Uterus (tissue), 4 donors: ENCODE results near the gene NAV2. TPM values are rescaled to one million over a fixed set of nuclear protein-coding genes. Genes with fewer than 3 reads are reported as not detected.

ENCODE experiments used
- DNase-seq, 2 donors: peaks; one replicate each; pipeline ENCODE4 v3.0.0-alpha.2; 2019 to 2020
- H3K27ac ChIP-seq, 2 donors: fragments of 200-600 bp; sonication (generic); 1 replicate in 1 of 2; 2 replicates in 1 of 2; pipeline ENCODE4 v1.5.1; 2016 to 2018
- H3K27me3 ChIP-seq, 2 donors: fragments of 200-600 bp; sonication (generic); one replicate each; pipeline ENCODE4 v1.5.1; 2018 to 2019; ENCODE audit warnings: control low read depth in 1 of 2
- H3K36me3 ChIP-seq, 2 donors: fragments of 200-600 bp; sonication (generic); one replicate each; pipeline ENCODE4 v1.5.1; 2019; ENCODE audit warnings: control low read depth in 1 of 2
- H3K4me1 ChIP-seq, 2 donors: fragments of 200-600 bp; sonication (generic); one replicate each; pipeline ENCODE4 v1.5.1; 2018 to 2019; ENCODE audit warnings: control low read depth in 1 of 2
- H3K4me3 ChIP-seq, 2 donors: fragments of 200-600 bp; sonication (generic); 1 replicate in 1 of 2; 2 replicates in 1 of 2; pipeline ENCODE4 v1.5.1; 2018 to 2019; ENCODE audit warnings: mild to moderate bottlenecking in 1 of 2
- H3K9me3 ChIP-seq, 2 donors: fragments of 200-600 bp; sonication (generic); one replicate each; pipeline ENCODE4 v1.5.1; 2019; ENCODE audit warnings: control low read depth in 1 of 2
- CTCF ChIP-seq, 4 experiments: fragments of 200-600 bp in 2 of 4; fragments of 450-650 bp in 2 of 4; sonication (generic) in 2 of 4; IDR thresholded peaks; one replicate each; pipeline ENCODE4 v1.5.1; 2016 to 2019; ENCODE audit warnings: antibody characterized with exemption in 4 of 4, mild to moderate bottlenecking in 2 of 4, moderate library complexity in 1 of 4
- POLR2A ChIP-seq, 2 donors: fragments of 450-650 bp; IDR thresholded peaks; one replicate each; pipeline ENCODE4 v1.6.1; 2016; ENCODE audit warnings: antibody characterized with exemption in 2 of 2, mild to moderate bottlenecking in 1 of 2, moderate library complexity in 1 of 2
- intact Hi-C: fragments of 100-400 bp; cut with DNase I; formaldehyde crosslinking; loops from one replicate; pipeline ENCODE4 v1.15.1; 2023; ENCODE audit warnings: low total_unique reads
- total RNA-seq, 4 donors: library from RNA; depleted of rRNA in 3 of 4; stranded (reverse); fragments of >200 nt in 3 of 4; gene quantifications; one replicate each; pipeline versions ENCODE4 v1.1.0 to v1.2.4, GENCODE V29; 2014 to 2023
- donor health status: DM: yes; HTN: yes; CAD: no.

The NAV2 gene
- total RNA-seq, 4 donors from 2014 or later, result 2.6 to 31.6 (median 5.7) TPM

GRCh38 chr11:19766206-19766605 is 53.6 kb downstream of the NAV2 start:
- no peaks in the 10 kb centered on the region for H3K9me3 ChIP-seq
- DNase-seq, result no peak
- intact Hi-C loops, result no loop called here
- H3K36me3 ChIP-seq, result no peaks in the 10 kb centered on the region
- H3K27ac ChIP-seq, result no peak overlapping the region
- H3K4me1 ChIP-seq, result no peaks in the 10 kb centered on the region
- no peaks in the 10 kb centered on the region for H3K27me3 ChIP-seq
- no peak overlapping the region for H3K4me3 ChIP-seq
- TF ChIP-seq CTCF (IDR thresholded peaks at IDR 0.05) (no peak), POLR2A (IDR thresholded peaks at IDR 0.05) (no peak)

- no peak overlapping the region for H3K27ac ChIP-seq
Observed at GRCh38 chr11:19766810-19767209, 54.2 kb downstream of the NAV2 start.

DNA sequence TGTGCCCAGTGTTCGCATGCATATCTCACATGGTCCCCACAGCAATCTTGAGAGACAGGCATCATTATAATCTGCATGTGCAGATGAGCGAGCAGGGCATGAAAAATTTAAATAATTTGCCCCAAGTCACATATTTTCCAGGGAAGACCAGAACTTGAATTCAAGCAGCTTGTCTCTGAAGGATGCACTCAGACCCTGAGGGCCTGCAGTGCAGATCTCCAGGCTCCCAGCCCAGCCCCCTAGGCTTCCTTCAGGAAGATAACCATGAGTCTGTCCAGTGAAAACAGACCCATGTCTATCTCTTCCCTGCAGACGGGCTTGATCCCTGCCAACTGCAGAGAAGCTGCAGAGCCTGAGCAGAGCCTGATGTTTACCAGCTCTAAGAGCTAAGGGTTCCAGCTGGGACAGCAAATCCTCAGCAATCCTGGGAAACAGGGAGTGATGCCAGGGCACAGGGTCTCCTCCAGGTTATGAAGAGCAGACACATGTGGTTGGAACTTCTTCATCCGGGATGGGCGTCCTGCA is 55.1 kb downstream of the NAV2 start:
- Histone ChIP-seq H3K4me3 (no peak overlapping the region), H3K4me1 (no peaks in the 10 kb centered on the region), H3K27ac (no peak overlapping the region), H3K9me3 (no peaks in the 10 kb centered on the region), H3K36me3 (no peaks in the 10 kb centered on the region), H3K27me3 (no peaks in the 10 kb centered on the region)
- TF ChIP-seq CTCF (IDR thresholded peaks at IDR 0.05) (no peak), POLR2A (IDR thresholded peaks at IDR 0.05) (no peak)
- intact Hi-C loops, result no loop called here
- DNase-seq, result no peak

More at GRCh38 chr11:19766810-19767209, 54.2 kb downstream of the NAV2 start:
- H3K27me3 ChIP-seq, result no peaks in the 10 kb centered on the region
- H3K4me1 ChIP-seq, result no peaks in the 10 kb centered on the region
- TF ChIP-seq POLR2A (IDR thresholded peaks at IDR 0.05), result no peak
- no peak for TF ChIP-seq CTCF (IDR thresholded peaks at IDR 0.05)
- H3K36me3 ChIP-seq, result no peaks in the 10 kb centered on the region
- intact Hi-C loops, result no loop called here
- H3K4me3 ChIP-seq, result no peak overlapping the region
- H3K9me3 ChIP-seq, result no peaks in the 10 kb centered on the region
- DNase-seq, result no peak

- no peak overlapping the region for H3K4me3 ChIP-seq
- no peaks in the 10 kb centered on the region for H3K4me1 ChIP-seq
- DNase-seq, result no peak
- TF ChIP-seq POLR2A (IDR thresholded peaks at IDR 0.05) (no peak), CTCF (IDR thresholded peaks at IDR 0.05) (no peak)
- H3K27me3 ChIP-seq, result no peaks in the 10 kb centered on the region
- intact Hi-C loops, result no loop called here
- no peak overlapping the region for H3K27ac ChIP-seq
- H3K9me3 ChIP-seq, result no peaks in the 10 kb centered on the region
- no peaks in the 10 kb centered on the region for H3K36me3 ChIP-seq
Observed at GRCh38 chr11:19768197-19768596, 55.6 kb downstream of the NAV2 start.

DNA sequence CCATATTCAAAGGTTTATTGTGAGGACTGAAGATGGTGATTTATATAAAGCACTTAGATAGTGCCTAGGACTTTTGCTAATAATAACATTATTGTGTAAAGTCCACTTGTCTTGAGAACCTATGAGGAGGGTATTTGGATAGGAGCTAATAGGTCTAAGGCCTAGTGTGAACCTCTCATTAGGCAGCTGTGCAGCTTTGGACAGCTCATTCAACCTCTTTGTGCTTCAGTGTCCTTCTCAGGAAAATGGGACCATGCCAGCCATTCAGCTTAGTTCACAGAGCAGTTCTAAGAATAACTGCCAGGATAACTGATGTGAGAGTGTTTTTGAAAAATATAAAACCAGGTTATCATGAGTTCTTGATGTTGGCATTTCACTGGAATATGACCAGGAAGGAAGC is 56.2 kb downstream of the NAV2 start:
- H3K9me3 ChIP-seq, result no peaks in the 10 kb centered on the region
- H3K36me3 ChIP-seq, result no peaks in the 10 kb centered on the region
- H3K4me1 ChIP-seq, result no peaks in the 10 kb centered on the region
- intact Hi-C loops, result no loop called here
- H3K4me3 ChIP-seq, result no peak overlapping the region
- no peak for DNase-seq
- TF ChIP-seq POLR2A (IDR thresholded peaks at IDR 0.05) (no peak), CTCF (IDR thresholded peaks at IDR 0.05) (no peak)
- H3K27me3 ChIP-seq, result no peaks in the 10 kb centered on the region
- H3K27ac ChIP-seq, result no peak overlapping the region
